Measurements from ENCODE around the gene ESRRG. TPM values are rescaled to one million over a fixed set of nuclear protein-coding genes. Genes with fewer than 3 reads are reported as not detected.

Gene ESRRG
- total and polyA plus RNA-seq, 2 experiments from 2014 or later: 1.2 to 1.7 TPM

DNA sequence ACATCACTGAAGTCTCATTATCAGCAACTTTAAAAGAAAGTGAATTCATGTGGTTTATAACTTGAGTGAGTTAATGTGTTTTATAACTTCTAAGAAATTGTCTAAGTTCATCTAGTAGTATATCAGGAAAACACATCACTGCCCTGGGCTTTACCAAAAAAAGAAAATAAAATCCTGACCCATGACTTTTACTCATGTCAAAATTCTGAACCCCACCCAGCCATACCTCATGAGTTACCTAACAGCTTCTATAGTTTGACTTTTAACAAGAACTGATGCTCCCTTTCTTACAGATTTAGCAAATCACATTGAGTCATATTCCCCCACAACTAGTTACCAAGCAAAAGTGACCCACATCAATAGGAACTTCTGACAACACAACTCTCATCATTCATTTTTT lies 57.4 kb downstream of the ESRRG start:
- H4K20me1 ChIP-seq (replicated peaks; ENCODE audit: insufficient read depth): no peaks in the 10 kb centered on the region
- DNase-seq (ENCODE audit: low spot score) (no peak), ATAC-seq (no peak)
- H3K27me3 Mint-ChIP-seq (ENCODE audit: insufficient read depth, low read depth, poor library complexity): peaks cover 3% of the 10 kb centered on the region
- H3K79me2 ChIP-seq (replicated peaks; ENCODE audit: insufficient read depth): no peaks in the 10 kb centered on the region
- H3K4me3 ChIP-seq: no peak overlapping the region
- H3K4me1 ChIP-seq (ENCODE audit: insufficient read depth): peaks cover 6% of the 10 kb centered on the region; the same call in 1 of the 2 replicates
- no peaks in the 10 kb centered on the region for H3K9me2 ChIP-seq (ENCODE audit: insufficient read depth)
- TF ChIP-seq ZNF114 (CRISPR knock-in tag; IDR thresholded peaks at IDR 0.05) (no peak), ZNF462 (CRISPR knock-in tag; IDR thresholded peaks at IDR 0.05) (no peak), JUNB (IDR thresholded peaks at IDR 0.05; ENCODE audit: unreplicated experiment) (no peak), POLR2AphosphoS5 (IDR thresholded peaks at IDR 0.05; ENCODE audit: low read depth) (no peak), EZH2phosphoT487 (IDR thresholded peaks at IDR 0.05; ENCODE audit: unreplicated experiment) (no peak), ZNF331 (CRISPR knock-in tag; IDR thresholded peaks at IDR 0.05; ENCODE audit: low read depth) (no peak), CTCF (conservative IDR thresholded peaks at IDR 0.05; ENCODE audit: low read depth in 2 of 2) (no peak), NANOG (IDR thresholded peaks at IDR 0.05; ENCODE audit: borderline replicate concordance) (no peak), EZH2 (IDR thresholded peaks at IDR 0.05; ENCODE audit: low read depth, unreplicated experiment) (no peak), REST (IDR thresholded peaks at IDR 0.05; ENCODE audit: unreplicated experiment) (no peak), CREB1 (CRISPR knock-in tag; IDR thresholded peaks at IDR 0.05; ENCODE audit: low read depth) (no peak), STAT1 (IDR thresholded peaks at IDR 0.05; ENCODE audit: unreplicated experiment) (no peak)
- TF ChIP-seq, protein P1, sequence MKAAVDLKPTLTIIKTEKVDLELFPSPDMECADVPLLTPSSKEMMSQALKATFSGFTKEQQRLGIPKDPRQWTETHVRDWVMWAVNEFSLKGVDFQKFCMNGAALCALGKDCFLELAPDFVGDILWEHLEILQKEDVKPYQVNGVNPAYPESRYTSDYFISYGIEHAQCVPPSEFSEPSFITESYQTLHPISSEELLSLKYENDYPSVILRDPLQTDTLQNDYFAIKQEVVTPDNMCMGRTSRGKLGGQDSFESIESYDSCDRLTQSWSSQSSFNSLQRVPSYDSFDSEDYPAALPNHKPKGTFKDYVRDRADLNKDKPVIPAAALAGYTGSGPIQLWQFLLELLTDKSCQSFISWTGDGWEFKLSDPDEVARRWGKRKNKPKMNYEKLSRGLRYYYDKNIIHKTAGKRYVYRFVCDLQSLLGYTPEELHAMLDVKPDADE (IDR thresholded peaks at IDR 0.05): no peak
- H3K4me1 Mint-ChIP-seq: peaks cover 3% of the 10 kb centered on the region; the same call in 2 of the 3 replicates
- no peaks in the 10 kb centered on the region for H3K27me3 ChIP-seq (ENCODE audit: insufficient read depth)
- no peak overlapping the region for H2AFZ ChIP-seq
- no peaks in the 10 kb centered on the region for H3K36me3 Mint-ChIP-seq (ENCODE audit: low read depth)
- no peaks in the 10 kb centered on the region for H3K9me3 Mint-ChIP-seq
- H3K36me3 ChIP-seq (ENCODE audit: insufficient read depth): no peaks in the 10 kb centered on the region
- H3K4me2 ChIP-seq: no peak overlapping the region
- H3K27ac ChIP-seq (ENCODE audit: low read depth): no peak overlapping the region
- no peaks in the 10 kb centered on the region for H3F3A ChIP-seq (replicated peaks; ENCODE audit: low read depth)
- peak overlapping the region; percentile 1; the same call in 1 of the 2 replicates for H3K27ac Mint-ChIP-seq
- no peak overlapping the region for H3K4me3 Mint-ChIP-seq

Measured in GM23338 (cell line).